Central memory CD8-positive, alpha-beta T cell (primary cell): ENCODE data around the gene CFAP251.
"Not testable (repeated sequence)": the region's sequence is repeated elsewhere in the genome, so short reads cannot be mapped to it uniquely, and the experiment has no call there.

Source experiments
- ATAC-seq: fragments of 150-1000 bp; cut with Tn5 transposase; replicated peaks from 2 replicates; pipeline ENCODE4 v1.10.0; 2022; ENCODE audit warnings: mild to moderate bottlenecking, moderate FRiP score, moderate number of reproducible peaks; ENCODE audit not compliant: poor library complexity, severe bottlenecking; ENCODE audit errors: extremely low read depth
- DNase-seq, 2 donors: peaks; one replicate each; pipeline ENCODE4 v3.0.0; 2021; ENCODE audit warnings: low spot score in 2 of 2
- H3K27ac Mint-ChIP-seq: one replicate; pipeline ENCODE4 v1.8.0; 2022; ENCODE audit warnings: low read depth, mild to moderate bottlenecking, moderate library complexity, mixed read lengths
- H3K27me3 Mint-ChIP-seq: one replicate; pipeline ENCODE4 v1.8.0; 2022; ENCODE audit warnings: mixed read lengths
- H3K36me3 Mint-ChIP-seq: one replicate; pipeline ENCODE4 v1.8.0; 2022; ENCODE audit warnings: mild to moderate bottlenecking, moderate library complexity, mixed read lengths; ENCODE audit not compliant: insufficient read depth
- H3K4me1 Mint-ChIP-seq: one replicate; pipeline ENCODE4 v1.8.0; 2022; ENCODE audit warnings: mixed read lengths
- H3K4me3 Mint-ChIP-seq: one replicate; pipeline ENCODE4 v1.8.0; 2022; ENCODE audit warnings: mild to moderate bottlenecking, moderate library complexity, mixed read lengths
- H3K9me3 Mint-ChIP-seq: one replicate; pipeline ENCODE4 v1.8.0; 2022; ENCODE audit warnings: mixed read lengths

Gene CFAP251

DNA sequence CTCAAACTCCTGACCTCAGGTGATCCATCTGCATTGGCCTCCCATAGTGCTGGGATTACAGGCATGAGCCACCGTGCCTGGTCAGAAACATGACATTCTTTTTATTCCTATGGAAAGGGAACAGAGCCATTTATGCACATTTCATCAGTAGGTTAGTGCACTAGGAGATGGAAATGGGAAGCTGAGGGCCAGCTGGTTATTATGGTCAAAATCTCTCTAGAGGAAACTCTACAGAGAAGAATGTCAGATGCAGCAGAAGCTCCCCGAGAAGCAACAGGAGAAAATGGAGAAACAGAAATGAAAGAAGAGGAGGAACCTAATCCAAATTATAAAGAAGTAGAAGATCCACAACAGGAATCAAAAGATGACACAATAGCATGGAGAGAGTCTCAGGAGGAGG lies 2.7 kb downstream of the CFAP251 start:
- Mint-ChIP-seq H3K9me3 (no peaks in the 10 kb centered on the region), H3K27ac (peak overlapping the region; percentile 74), H3K27me3 (no peaks in the 10 kb centered on the region), H3K36me3 (peaks cover 12% of the 10 kb centered on the region), H3K4me1 (peaks cover 18% of the 10 kb centered on the region), H3K4me3 (no peak overlapping the region)
- DNase-seq (no peak), ATAC-seq (no peak)

DNA sequence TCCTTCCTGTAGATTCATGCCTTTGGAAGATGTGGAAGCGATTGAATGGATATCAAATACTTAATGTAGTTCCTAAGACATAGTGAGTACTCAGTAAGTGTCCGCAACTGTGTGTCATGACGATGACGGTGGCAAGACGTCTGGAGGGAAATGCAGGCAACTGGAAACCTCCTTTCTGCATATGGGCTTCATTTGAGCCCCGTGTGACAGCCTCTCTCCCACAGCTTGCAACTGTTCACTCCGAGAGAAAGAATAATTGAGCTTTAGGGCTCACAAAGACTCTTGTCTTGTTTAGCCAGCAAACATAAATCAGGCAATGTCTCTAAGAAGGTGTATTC lies 6.9 kb downstream of the CFAP251 start:
- no peak overlapping the region for H3K27ac Mint-ChIP-seq
- no peaks in the 10 kb centered on the region for H3K9me3 Mint-ChIP-seq
- ATAC-seq (no peak), DNase-seq (no peak)
- no peak overlapping the region for H3K4me3 Mint-ChIP-seq
- H3K36me3 Mint-ChIP-seq = no peaks in the 10 kb centered on the region
- H3K27me3 Mint-ChIP-seq = no peaks in the 10 kb centered on the region
- H3K4me1 Mint-ChIP-seq = peaks cover 6% of the 10 kb centered on the region

- no peak for ATAC-seq
- H3K27me3 Mint-ChIP-seq = no peaks in the 10 kb centered on the region
- no peak for DNase-seq
- H3K4me3 Mint-ChIP-seq = no peak overlapping the region
- H3K36me3 Mint-ChIP-seq = no peaks in the 10 kb centered on the region
- H3K27ac Mint-ChIP-seq = no peak overlapping the region
- no peaks in the 10 kb centered on the region for H3K9me3 Mint-ChIP-seq
- no peaks in the 10 kb centered on the region for H3K4me1 Mint-ChIP-seq
These were observed 8.7 kb downstream of the CFAP251 start for GRCh38 chr12:121926874-121927706.

DNA sequence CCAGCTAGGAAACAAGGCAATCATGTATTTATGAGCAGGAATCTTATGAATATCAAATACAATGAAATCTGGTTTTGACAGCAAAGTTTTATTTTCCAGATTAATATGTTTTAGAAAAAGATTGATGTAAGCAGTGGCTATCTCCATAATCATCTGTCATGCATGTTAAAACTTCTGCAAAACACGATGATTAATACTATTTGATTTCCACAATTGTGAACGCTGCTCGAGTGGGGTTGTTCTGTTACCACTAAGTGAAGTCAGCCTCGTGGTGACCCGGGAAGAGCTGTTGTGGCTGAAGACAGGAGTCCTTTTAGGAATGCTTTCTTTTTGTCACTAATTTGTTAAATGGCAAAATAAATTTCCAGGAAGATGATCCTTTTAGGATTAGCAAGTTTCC lies 9.4 kb downstream of the CFAP251 start:
- Mint-ChIP-seq H3K27me3 (no peaks in the 10 kb centered on the region), H3K4me1 (no peaks in the 10 kb centered on the region), H3K36me3 (no peaks in the 10 kb centered on the region), H3K27ac (no peak overlapping the region), H3K9me3 (no peaks in the 10 kb centered on the region), H3K4me3 (no peak overlapping the region)
- no peak for ATAC-seq
- no peak for DNase-seq

DNA sequence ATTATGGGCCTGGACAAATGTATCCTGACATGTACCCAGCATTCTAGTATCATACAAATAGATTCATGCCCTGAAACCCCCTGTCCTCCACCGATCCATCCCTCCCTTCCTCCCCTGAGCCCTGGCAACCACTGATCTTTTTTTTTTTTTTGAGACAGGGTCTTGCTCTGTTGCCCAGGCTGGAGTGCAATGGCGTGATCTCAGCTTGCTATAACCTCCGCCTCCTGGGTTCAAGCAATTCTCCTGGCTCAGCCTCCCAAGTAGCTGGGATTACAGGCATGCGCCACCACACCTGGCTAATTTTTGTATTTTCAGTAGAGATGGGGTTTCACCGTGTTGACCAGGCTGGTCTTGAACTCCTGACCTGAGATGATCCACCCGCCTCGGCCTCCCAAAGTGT lies 11.2 kb downstream of the CFAP251 start:
- not testable (repeated sequence) for DNase-seq, H3K27me3 Mint-ChIP-seq, H3K9me3 Mint-ChIP-seq, H3K27ac Mint-ChIP-seq, ATAC-seq, H3K4me1 Mint-ChIP-seq, H3K36me3 Mint-ChIP-seq, H3K4me3 Mint-ChIP-seq

- Mint-ChIP-seq H3K27me3 (no peaks in the 10 kb centered on the region), H3K27ac (no peak overlapping the region)
These were observed 12.5 kb downstream of the CFAP251 start for GRCh38 chr12:121930862-121931261.

DNA sequence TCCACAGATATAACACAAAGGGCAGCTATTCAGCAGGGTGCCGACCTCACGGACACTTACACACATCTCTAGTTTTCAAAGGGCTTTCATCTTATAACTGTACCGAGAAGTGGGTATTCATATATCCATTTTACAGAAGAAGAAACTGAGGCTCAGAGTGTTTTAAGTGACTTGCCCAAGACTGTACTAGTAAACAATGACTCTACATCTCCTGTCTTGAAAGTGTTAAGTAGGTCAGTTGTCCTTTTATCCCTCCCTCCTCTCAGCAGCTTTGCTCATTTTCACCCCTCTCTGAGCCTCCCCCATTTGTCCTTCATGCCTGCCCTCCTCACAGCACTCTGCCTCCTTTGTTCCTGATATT lies 13.8 kb downstream of the CFAP251 start:
- Mint-ChIP-seq H3K9me3 (no peaks in the 10 kb centered on the region), H3K4me3 (no peak overlapping the region), H3K27ac (no peak overlapping the region), H3K27me3 (no peaks in the 10 kb centered on the region), H3K36me3 (no peaks in the 10 kb centered on the region), H3K4me1 (no peaks in the 10 kb centered on the region)
- ATAC-seq (no peak), DNase-seq (no peak)

More at GRCh38 chr12:121930862-121931261, 12.5 kb downstream of the CFAP251 start:
- Mint-ChIP-seq H3K4me1 (no peaks in the 10 kb centered on the region), H3K9me3 (no peaks in the 10 kb centered on the region), H3K36me3 (no peaks in the 10 kb centered on the region), H3K4me3 (no peak overlapping the region)
- no peak for DNase-seq
- no peak for ATAC-seq

DNA sequence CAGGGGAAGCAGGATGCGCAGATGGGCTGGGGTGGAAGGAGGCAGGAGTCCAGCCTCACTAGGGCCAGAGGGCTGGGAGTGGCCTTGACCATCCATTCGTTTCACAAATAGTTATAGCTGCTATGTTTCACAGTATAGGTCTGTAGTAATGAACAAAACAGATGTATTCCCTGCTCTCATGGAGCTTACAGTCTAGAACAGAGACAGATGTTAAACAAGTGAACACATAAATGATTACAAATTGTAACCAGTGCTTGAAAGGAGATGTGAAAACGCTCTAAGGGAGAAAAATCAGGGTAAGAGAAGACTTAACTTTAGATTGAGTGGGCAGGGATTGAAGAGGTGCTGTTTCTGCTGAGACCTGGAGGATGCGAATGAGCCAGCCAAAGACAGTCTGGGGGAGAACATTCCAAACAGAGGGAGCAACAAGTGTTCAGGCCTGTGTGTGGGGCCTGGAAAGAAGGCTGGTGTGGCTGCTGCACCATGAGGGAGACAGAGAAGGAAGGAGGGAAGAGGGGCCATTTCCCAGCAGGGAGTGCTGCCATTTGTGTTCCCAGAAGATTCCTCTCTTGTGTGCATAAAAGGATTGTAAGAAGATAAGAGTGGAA lies 14.6 kb downstream of the CFAP251 start:
- no peaks in the 10 kb centered on the region for H3K36me3 Mint-ChIP-seq
- peak overlapping the region; percentile 10 for H3K27ac Mint-ChIP-seq
- ATAC-seq (no peak), DNase-seq (no peak)
- no peaks in the 10 kb centered on the region for H3K9me3 Mint-ChIP-seq
- no peaks in the 10 kb centered on the region for H3K4me1 Mint-ChIP-seq
- no peaks in the 10 kb centered on the region for H3K27me3 Mint-ChIP-seq
- no peak overlapping the region for H3K4me3 Mint-ChIP-seq

DNA sequence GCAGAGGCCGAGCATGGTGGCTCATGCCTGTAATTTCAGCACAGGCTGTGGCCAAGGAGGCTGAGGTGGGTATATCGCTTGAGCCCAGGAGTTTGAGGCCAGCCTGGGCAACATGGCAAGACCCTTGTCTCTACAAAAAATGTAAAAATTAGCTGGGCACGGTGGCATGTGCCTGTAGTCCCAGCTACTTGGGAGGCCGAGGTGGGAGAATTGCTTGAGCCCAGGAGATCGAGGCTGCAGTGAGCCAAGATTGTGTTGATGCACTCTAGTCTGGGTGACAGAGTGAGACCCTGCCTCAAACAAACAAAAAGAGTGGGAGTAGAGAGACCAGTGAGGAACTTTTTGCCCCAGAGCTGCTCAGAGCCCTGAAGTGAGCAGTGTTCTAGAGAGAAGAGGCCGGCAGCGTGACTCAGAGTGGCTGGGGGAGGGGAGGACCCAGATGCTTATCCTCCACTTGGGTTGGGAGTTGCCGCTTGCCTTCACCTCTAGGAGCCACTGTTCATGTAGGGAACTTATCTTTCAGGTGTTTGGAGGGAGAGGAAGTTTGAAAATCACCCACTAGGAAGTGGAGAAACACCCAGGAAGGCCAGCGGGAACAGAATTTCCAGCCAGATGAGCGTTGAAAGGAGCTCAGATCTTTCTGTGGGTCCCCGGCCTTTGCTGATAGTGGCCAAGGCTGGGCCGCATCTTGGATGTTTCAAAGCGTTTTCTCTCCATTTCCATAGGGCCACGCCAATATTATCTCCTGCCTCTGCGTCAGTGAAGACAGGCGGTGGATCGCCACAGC lies 15.3 kb downstream of the CFAP251 start:
- no peaks in the 10 kb centered on the region for H3K4me1 Mint-ChIP-seq
- H3K27me3 Mint-ChIP-seq = no peaks in the 10 kb centered on the region
- no peaks in the 10 kb centered on the region for H3K9me3 Mint-ChIP-seq
- no peak for DNase-seq
- no peaks in the 10 kb centered on the region for H3K36me3 Mint-ChIP-seq
- peak overlapping the region; percentile 10 for H3K27ac Mint-ChIP-seq
- no peak for ATAC-seq
- H3K4me3 Mint-ChIP-seq = no peak overlapping the region

DNA sequence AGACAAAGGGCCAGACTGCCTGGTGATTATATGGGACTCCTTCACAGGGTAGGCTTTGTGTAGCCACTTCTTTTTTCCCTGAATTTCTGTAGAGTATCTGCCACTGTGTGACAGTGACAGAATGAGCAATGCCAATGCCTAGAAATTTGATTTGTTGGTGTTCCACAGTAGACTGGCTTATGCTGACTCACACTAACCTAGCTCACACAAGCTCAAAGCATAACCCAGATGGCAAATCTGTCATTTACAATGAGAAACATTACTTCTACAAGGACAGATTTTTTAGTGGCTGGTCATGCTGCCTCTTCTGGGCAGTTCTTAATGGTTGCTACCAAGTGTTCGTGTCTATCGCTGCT lies 15.9 kb downstream of the CFAP251 start:
- Mint-ChIP-seq H3K27me3 (no peaks in the 10 kb centered on the region), H3K4me1 (no peaks in the 10 kb centered on the region), H3K9me3 (no peaks in the 10 kb centered on the region), H3K27ac (no peak overlapping the region), H3K4me3 (no peak overlapping the region), H3K36me3 (no peaks in the 10 kb centered on the region)
- DNase-seq (no peak), ATAC-seq (no peak)

GRCh38 chr12:121937654-121938053 lies 19.3 kb downstream of the CFAP251 start:
- Mint-ChIP-seq H3K9me3 (no peaks in the 10 kb centered on the region), H3K27ac (no peak overlapping the region), H3K36me3 (peaks cover 2% of the 10 kb centered on the region), H3K4me3 (no peak overlapping the region), H3K4me1 (no peaks in the 10 kb centered on the region), H3K27me3 (no peaks in the 10 kb centered on the region)
- DNase-seq (no peak), ATAC-seq (no peak)

GRCh38 chr12:121939186-121939585 lies 20.8 kb downstream of the CFAP251 start:
- no peak overlapping the region for H3K27ac Mint-ChIP-seq
- H3K36me3 Mint-ChIP-seq = peaks cover 3% of the 10 kb centered on the region
- DNase-seq (no peak), ATAC-seq (no peak)
- H3K27me3 Mint-ChIP-seq = no peaks in the 10 kb centered on the region
- H3K9me3 Mint-ChIP-seq = no peaks in the 10 kb centered on the region
- H3K4me1 Mint-ChIP-seq = no peaks in the 10 kb centered on the region
- no peak overlapping the region for H3K4me3 Mint-ChIP-seq
